ENCODE measurements around the gene FAM114A1. TPM values are rescaled to one million over a fixed set of nuclear protein-coding genes. Genes with fewer than 3 reads are reported as not detected.
A peak's percentile ranks its signal among the peaks of the same experiment; 100 is the strongest.

FAM114A1 gene
- total and polyA plus RNA-seq, 2 experiments from 2014 or later: 13.0 to 14.5 TPM

- ATAC-seq (no peak), DNase-seq (ENCODE audit: low spot score) (no peak)
- Histone ChIP-seq H3K4me3 (no peak overlapping the region), H4K20me1 (replicated peaks; ENCODE audit: insufficient read depth) (no peaks in the 10 kb centered on the region), H3K4me1 (ENCODE audit: insufficient read depth) (no peaks in the 10 kb centered on the region), H3F3A (replicated peaks; ENCODE audit: low read depth) (no peaks in the 10 kb centered on the region), H3K27me3 (ENCODE audit: insufficient read depth) (no peaks in the 10 kb centered on the region), H3K4me2 (no peak overlapping the region), H3K9me2 (ENCODE audit: insufficient read depth) (no peaks in the 10 kb centered on the region), H2AFZ (no peak overlapping the region), H3K27ac (ENCODE audit: low read depth) (no peak overlapping the region), H3K36me3 (ENCODE audit: insufficient read depth) (no peaks in the 10 kb centered on the region; the same call in 1 of the 2 replicates), H3K79me2 (replicated peaks; ENCODE audit: insufficient read depth) (no peaks in the 10 kb centered on the region)
- no peak overlapping the region for H3K4me3 Mint-ChIP-seq
- peaks cover 2% of the 10 kb centered on the region; the same call in 2 of the 3 replicates for H3K4me1 Mint-ChIP-seq
- no peaks in the 10 kb centered on the region for H3K27me3 Mint-ChIP-seq (ENCODE audit: insufficient read depth, low read depth, poor library complexity)
- no peaks in the 10 kb centered on the region for H3K9me3 Mint-ChIP-seq
- TF ChIP-seq EZH2phosphoT487 (IDR thresholded peaks at IDR 0.05; ENCODE audit: unreplicated experiment) (no peak), POLR2AphosphoS5 (IDR thresholded peaks at IDR 0.05; ENCODE audit: low read depth) (no peak)
- no peaks in the 10 kb centered on the region for H3K36me3 Mint-ChIP-seq (ENCODE audit: low read depth)
- H3K27ac Mint-ChIP-seq: no peak overlapping the region
Measured at GRCh38 chr4:38930707-38931106, 63.1 kb downstream of the FAM114A1 start.

- H3K9me2 ChIP-seq (ENCODE audit: insufficient read depth): no peaks in the 10 kb centered on the region
- H3K27ac Mint-ChIP-seq: peak overlapping the region; percentile 1; the same call in 1 of the 2 replicates
- no peak overlapping the region for H3K4me2 ChIP-seq
- no peaks in the 10 kb centered on the region; the same call in 1 of the 2 replicates for H3K36me3 ChIP-seq (ENCODE audit: insufficient read depth)
- DNase-seq (ENCODE audit: low spot score) (no peak), ATAC-seq (no peak)
- H3K4me1 ChIP-seq (ENCODE audit: insufficient read depth): no peaks in the 10 kb centered on the region
- H3K36me3 Mint-ChIP-seq (ENCODE audit: low read depth): no peaks in the 10 kb centered on the region
- no peak overlapping the region for H3K27ac ChIP-seq (ENCODE audit: low read depth)
- H3F3A ChIP-seq (replicated peaks; ENCODE audit: low read depth): no peaks in the 10 kb centered on the region
- H3K4me3 ChIP-seq: no peak overlapping the region
- H3K9me3 Mint-ChIP-seq: no peaks in the 10 kb centered on the region
- H3K79me2 ChIP-seq (replicated peaks; ENCODE audit: insufficient read depth): no peaks in the 10 kb centered on the region
- H3K4me3 Mint-ChIP-seq: no peak overlapping the region
- peaks cover under 1% of the 10 kb centered on the region for H3K27me3 Mint-ChIP-seq (ENCODE audit: insufficient read depth, low read depth, poor library complexity)
- no peaks in the 10 kb centered on the region for H4K20me1 ChIP-seq (replicated peaks; ENCODE audit: insufficient read depth)
- no peaks in the 10 kb centered on the region for H3K27me3 ChIP-seq (ENCODE audit: insufficient read depth)
- H3K4me1 Mint-ChIP-seq: peaks cover 2% of the 10 kb centered on the region; the same call in 2 of the 3 replicates
- no peak overlapping the region for H2AFZ ChIP-seq
- TF ChIP-seq ZNF114 (CRISPR knock-in tag; IDR thresholded peaks at IDR 0.05) (no peak), EZH2 (IDR thresholded peaks at IDR 0.05; ENCODE audit: low read depth, unreplicated experiment) (no peak), EZH2phosphoT487 (IDR thresholded peaks at IDR 0.05; ENCODE audit: unreplicated experiment) (no peak), JUNB (IDR thresholded peaks at IDR 0.05; ENCODE audit: unreplicated experiment) (no peak), ETS1 (IDR thresholded peaks at IDR 0.05) (no peak), ZNF331 (CRISPR knock-in tag; IDR thresholded peaks at IDR 0.05; ENCODE audit: low read depth) (no peak), CTCF (conservative IDR thresholded peaks at IDR 0.05; ENCODE audit: low read depth in 2 of 2) (no peak), CREB1 (CRISPR knock-in tag; IDR thresholded peaks at IDR 0.05; ENCODE audit: low read depth) (no peak), POLR2AphosphoS5 (IDR thresholded peaks at IDR 0.05; ENCODE audit: low read depth) (no peak), ZNF462 (CRISPR knock-in tag; IDR thresholded peaks at IDR 0.05) (no peak)
Measured at GRCh38 chr4:38931125-38931524, 63.5 kb downstream of the FAM114A1 start.

All from GM23338 (cell line).